Embryonic facial prominence (tissue), 1 donor: ENCODE data around the gene ZNF761.
A peak's percentile ranks its signal among the peaks of the same experiment; 100 is the strongest.
"Not testable (repeated sequence)": the region's sequence is repeated elsewhere in the genome, so short reads cannot be mapped to it uniquely, and the experiment has no call there.

Source experiments
- DNase-seq: peaks from one replicate; pipeline ENCODE4 v3.0.0-alpha.2; 2016; ENCODE audit errors: extremely low spot score

ZNF761 gene

GRCh38 chr19:53460131-53460721 lies 28.4 kb downstream of the ZNF761 start:
- not testable (repeated sequence) for DNase-seq

GRCh38 chr19:53461866-53462265 lies 30.1 kb downstream of the ZNF761 start:
- no peak for DNase-seq

- no peak for DNase-seq
These were observed 31.1 kb downstream of the ZNF761 start for GRCh38 chr19:53462861-53463260.

GRCh38 chr19:53463263-53463662 lies 31.5 kb downstream of the ZNF761 start:
- DNase-seq, result no peak

GRCh38 chr19:53466726-53467484 lies 35.1 kb downstream of the ZNF761 start:
- DNase-seq, result no peak

- peak; percentile 58 for DNase-seq
These were observed 35.9 kb downstream of the ZNF761 start, which contains the start of gene ZNF813 for GRCh38 chr19:53467485-53468262. TSS of gene ZNF813 (plus strand) at chr19:53467733. CDS start at chr19:53483823, 16,090 bp downstream.

GRCh38 chr19:53468628-53469027 lies 36.8 kb downstream of the ZNF761 start:
- DNase-seq, result not testable (repeated sequence)

- DNase-seq, result no peak
These were observed 40.1 kb downstream of the ZNF761 start for GRCh38 chr19:53471916-53472315.

- DNase-seq, result not testable (repeated sequence)
These were observed 43.0 kb downstream of the ZNF761 start for GRCh38 chr19:53474832-53475231.

- not testable (repeated sequence) for DNase-seq
These were observed 43.7 kb downstream of the ZNF761 start for GRCh38 chr19:53475470-53475869.

GRCh38 chr19:53483751-53484150 lies 52.0 kb downstream of the ZNF761 start:
- DNase-seq, result not testable (repeated sequence)

GRCh38 chr19:53485046-53486004 lies 53.5 kb downstream of the ZNF761 start:
- DNase-seq, result no peak

GRCh38 chr19:53492153-53492552 lies 60.4 kb downstream of the ZNF761 start:
- DNase-seq, result no peak

GRCh38 chr19:53497311-53498023 lies 65.7 kb downstream of the ZNF761 start:
- DNase-seq, result not testable (repeated sequence)

- not testable (repeated sequence) for DNase-seq
These were observed 66.2 kb downstream of the ZNF761 start for GRCh38 chr19:53498024-53498395.

GRCh38 chr19:53503151-53503550 lies 71.4 kb downstream of the ZNF761 start:
- not testable (repeated sequence) for DNase-seq

- DNase-seq, result not testable (repeated sequence)
These were observed 72.0 kb downstream of the ZNF761 start for GRCh38 chr19:53503671-53504364.

- not testable (repeated sequence) for DNase-seq
These were observed 72.5 kb downstream of the ZNF761 start for GRCh38 chr19:53504365-53504703.

- no peak for DNase-seq
These were observed 73.1 kb downstream of the ZNF761 start for GRCh38 chr19:53504885-53505284.

- DNase-seq, result no peak
These were observed 74.9 kb downstream of the ZNF761 start for GRCh38 chr19:53506728-53507127.
